HEK293 (cell line): ENCODE data around the gene MCM7.

Experiments
- CTCF ChIA-PET: fragments of 350-600 bp; formaldehyde crosslinking; extraction: SDS; loops from one replicate; lab custom pipeline; 2021; ENCODE audit warnings: antibody characterized with exemption; lab: Yijun Ruan, JAX
- POLR2A ChIA-PET: fragments of 300-600 bp; formaldehyde crosslinking; extraction: SDS; loops from one replicate; lab custom pipeline; 2020; ENCODE audit warnings: antibody characterized with exemption, inconsistent platforms; lab: Yijun Ruan, JAX
- H3K27ac ChIP-seq: fragments of 200-500 bp; sonication (Bioruptor generic); 2 replicates; pipeline ENCODE4 v1.5.1; 2014; ENCODE audit warnings: low read depth, low read length, control low read depth, inconsistent platforms; ENCODE audit errors: extremely low read depth
- H3K36me3 ChIP-seq, 2 experiments: fragments of 200-500 bp in 1 of 2; sonication (Bioruptor generic) in 1 of 2; 1 replicate in 1 of 2; 2 replicates in 1 of 2; pipeline ENCODE4 v1.5.1; 2014 to 2017; ENCODE audit warnings: inconsistent platforms in 2 of 2, low read length in 2 of 2; ENCODE audit not compliant: control insufficient read depth in 2 of 2, insufficient read depth in 1 of 2
- H3K4me1 ChIP-seq: fragments of 200-500 bp; sonication (Bioruptor generic); 2 replicates; pipeline ENCODE4 v1.5.1; 2014; ENCODE audit warnings: mild to moderate bottlenecking, low read length, inconsistent platforms; ENCODE audit not compliant: control insufficient read depth, insufficient read depth
- H3K4me3 ChIP-seq: 2 replicates; pipeline ENCODE4 v1.5.1; 2011; ENCODE audit warnings: low read depth, mild to moderate bottlenecking, control low read depth, low read length, moderate library complexity
- H3K9me3 ChIP-seq: fragments of 200-500 bp; sonication (Bioruptor generic); 2 replicates; pipeline ENCODE4 v1.5.1; 2014; ENCODE audit warnings: low read depth, low read length, inconsistent platforms; ENCODE audit not compliant: control insufficient read depth, insufficient read depth
- KLF10 ChIP-seq: fragments of 450-650 bp; IDR thresholded peaks from 2 replicates; pipeline ENCODE4 v1.5.1; 2018; ENCODE audit warnings: missing biosample characterization, mild to moderate bottlenecking, missing genetic modification characterization
- OSR2 ChIP-seq: fragments of 450-650 bp; formaldehyde crosslinking; IDR thresholded peaks from 2 replicates; pipeline ENCODE4 v1.5.1; 2016; ENCODE audit warnings: missing biosample characterization, missing genetic modification characterization
- REPIN1 ChIP-seq: fragments of 450-650 bp; formaldehyde crosslinking; IDR thresholded peaks from 2 replicates; pipeline ENCODE4 v1.5.1; 2017; ENCODE audit warnings: missing biosample characterization, missing genetic modification characterization, low read depth
- SP3 ChIP-seq: fragments of 450-650 bp; formaldehyde crosslinking; IDR thresholded peaks from 2 replicates; pipeline ENCODE4 v1.5.1; 2016; ENCODE audit warnings: missing biosample characterization, missing genetic modification characterization
- YY2 ChIP-seq: fragments of 450-650 bp; formaldehyde crosslinking; IDR thresholded peaks from 2 replicates; pipeline ENCODE4 v1.5.1; 2016; ENCODE audit warnings: missing biosample characterization, missing genetic modification characterization
- ZBTB48 ChIP-seq: fragments of 450-650 bp; formaldehyde crosslinking; IDR thresholded peaks from 2 replicates; pipeline ENCODE4 v1.5.1; 2016; ENCODE audit warnings: missing biosample characterization, missing genetic modification characterization
- ZNF24 ChIP-seq: fragments of 450-650 bp; formaldehyde crosslinking; IDR thresholded peaks from 2 replicates; pipeline ENCODE4 v1.5.1; 2016; ENCODE audit warnings: missing biosample characterization, missing genetic modification characterization
- ZNF302 ChIP-seq: fragments of 450-650 bp; formaldehyde crosslinking; IDR thresholded peaks from 2 replicates; pipeline ENCODE4 v1.5.1; 2016; ENCODE audit warnings: missing biosample characterization, missing genetic modification characterization, low read depth
- ZNF560 ChIP-seq: fragments of 450-650 bp; formaldehyde crosslinking; IDR thresholded peaks from 2 replicates; pipeline ENCODE4 v1.5.1; 2017; ENCODE audit warnings: missing biosample characterization, missing genetic modification characterization, borderline replicate concordance
- TF ChIP-seq, protein P1 (sequence below): fragments of 450-650 bp; formaldehyde crosslinking; IDR thresholded peaks from 2 replicates; pipeline ENCODE4 v1.5.1; 2017; ENCODE audit warnings: missing biosample characterization, mild to moderate bottlenecking, missing genetic modification characterization, moderate library complexity
- TF ChIP-seq, protein P2 (sequence below): fragments of 450-650 bp; formaldehyde crosslinking; conservative IDR thresholded peaks from 2 replicates; pipeline ENCODE4 v1.5.1; 2016; ENCODE audit warnings: low read depth, missing biosample characterization, missing genetic modification characterization
- TF ChIP-seq, protein P3 (sequence below): fragments of 450-650 bp; formaldehyde crosslinking; IDR thresholded peaks from 2 replicates; pipeline ENCODE4 v1.5.1; 2017; ENCODE audit warnings: missing biosample characterization, missing genetic modification characterization
- TF ChIP-seq, protein P4 (sequence below): fragments of 450-650 bp; formaldehyde crosslinking; optimal IDR thresholded peaks from 2 replicates; pipeline ENCODE3; 2016; ENCODE audit warnings: missing biosample characterization, mild to moderate bottlenecking, missing genetic modification characterization
- TF ChIP-seq, protein P5 (sequence below): IDR thresholded peaks from 2 replicates; pipeline ENCODE4 v1.6.1; 2011; ENCODE audit warnings: mild to moderate bottlenecking, low read depth, low read length, borderline replicate concordance
- TF ChIP-seq, protein P6 (sequence below): fragments of 450-650 bp; formaldehyde crosslinking; IDR thresholded peaks from 2 replicates; pipeline ENCODE4 v1.5.1; 2016; ENCODE audit warnings: missing biosample characterization, missing genetic modification characterization, borderline replicate concordance
- TF ChIP-seq, protein P7 (sequence below): fragments of 450-650 bp; IDR thresholded peaks from 2 replicates; pipeline ENCODE4 v1.5.1; 2018; ENCODE audit warnings: missing biosample characterization, mild to moderate bottlenecking, missing genetic modification characterization

The MCM7 gene

DNA sequence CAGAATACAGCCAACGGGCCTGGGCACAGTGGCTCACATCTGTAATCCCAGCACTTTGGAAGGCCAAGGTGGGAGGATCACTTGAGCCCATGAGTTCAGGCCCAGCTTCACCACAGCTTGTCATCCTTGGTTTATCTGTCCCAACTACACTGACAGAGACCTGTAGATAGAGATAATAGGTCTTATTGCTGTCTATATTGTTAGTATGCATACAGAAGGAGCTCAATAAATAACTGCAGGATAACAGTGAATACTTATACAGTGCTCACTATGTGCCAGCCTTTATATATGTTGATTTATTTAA is 19.5 kb upstream of the MCM7 start (continued):
- TF ChIP-seq, protein P1, sequence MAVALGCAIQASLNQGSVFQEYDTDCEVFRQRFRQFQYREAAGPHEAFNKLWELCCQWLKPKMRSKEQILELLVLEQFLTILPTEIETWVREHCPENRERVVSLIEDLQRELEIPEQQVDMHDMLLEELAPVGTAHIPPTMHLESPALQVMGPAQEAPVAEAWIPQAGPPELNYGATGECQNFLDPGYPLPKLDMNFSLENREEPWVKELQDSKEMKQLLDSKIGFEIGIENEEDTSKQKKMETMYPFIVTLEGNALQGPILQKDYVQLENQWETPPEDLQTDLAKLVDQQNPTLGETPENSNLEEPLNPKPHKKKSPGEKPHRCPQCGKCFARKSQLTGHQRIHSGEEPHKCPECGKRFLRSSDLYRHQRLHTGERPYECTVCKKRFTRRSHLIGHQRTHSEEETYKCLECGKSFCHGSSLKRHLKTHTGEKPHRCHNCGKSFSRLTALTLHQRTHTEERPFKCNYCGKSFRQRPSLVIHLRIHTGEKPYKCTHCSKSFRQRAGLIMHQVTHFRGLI (tag by site-specific recombination), result no peak

DNA sequence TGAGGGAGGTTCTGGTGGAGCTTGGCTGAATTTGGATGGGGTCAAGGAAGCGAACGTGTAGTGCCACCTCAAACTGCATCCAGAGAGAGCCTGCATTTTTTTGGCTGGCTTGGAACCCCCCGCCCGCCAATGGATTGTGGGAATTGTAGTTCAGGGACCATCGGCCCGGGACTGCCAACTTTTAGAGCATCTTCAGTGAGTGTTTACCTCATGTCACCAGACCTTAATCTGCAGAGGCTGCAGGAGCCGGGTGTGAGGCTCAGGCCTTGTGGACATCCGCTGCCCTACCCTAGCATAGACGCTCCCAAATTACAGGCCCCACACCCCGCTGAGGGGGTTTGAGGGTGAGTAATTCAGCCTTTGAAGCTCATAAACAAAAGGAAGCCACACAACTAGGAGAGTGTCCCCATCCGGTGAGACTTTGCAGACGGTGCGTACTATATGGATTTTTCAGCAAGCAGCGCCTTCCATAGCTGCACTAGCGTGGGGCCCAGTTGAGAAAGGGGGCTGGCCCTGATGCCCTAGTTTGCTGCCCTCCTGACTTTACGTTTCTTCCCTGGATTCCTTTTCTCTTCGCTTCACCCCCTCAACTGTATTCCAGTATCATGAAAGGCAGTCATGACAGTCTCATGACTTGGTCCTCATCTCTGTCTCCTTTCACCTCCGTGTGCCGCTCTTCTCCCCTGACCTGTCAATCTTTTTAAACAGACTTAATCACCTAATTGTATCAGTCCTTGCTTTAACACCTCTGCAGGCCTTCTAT is 19.0 kb upstream of the MCM7 start:
- POLR2A ChIA-PET, result interaction anchor here (0.7 to 8.4 kb wide), 3 partner anchors 11 to 29 kb away, joined by 3 to 81 read pairs (median 3); partner anchors contain the start of genes AP4M1, LAMTOR4 and MCM7
- no peaks in the 10 kb centered on the region for H3K9me3 ChIP-seq
- peaks cover 3% of the 10 kb centered on the region; the same call in 1 of the 2 replicates for H3K4me1 ChIP-seq
- peak overlapping the region; percentile 90 for H3K4me3 ChIP-seq
- peak overlapping the region; percentile 87 for H3K27ac ChIP-seq
- CTCF ChIA-PET, result interaction anchor here (0.7 to 1.1 kb wide), 2 partner anchors 11 to 18 kb away, joined by 3 to 4 read pairs; no protein-coding TSS in a partner anchor
- H3K36me3 ChIP-seq, result peaks cover 0 to 13% of the 10 kb centered on the region in 2 experiments; a peak in 2 of 3 replicates
- TF ChIP-seq, protein P2, sequence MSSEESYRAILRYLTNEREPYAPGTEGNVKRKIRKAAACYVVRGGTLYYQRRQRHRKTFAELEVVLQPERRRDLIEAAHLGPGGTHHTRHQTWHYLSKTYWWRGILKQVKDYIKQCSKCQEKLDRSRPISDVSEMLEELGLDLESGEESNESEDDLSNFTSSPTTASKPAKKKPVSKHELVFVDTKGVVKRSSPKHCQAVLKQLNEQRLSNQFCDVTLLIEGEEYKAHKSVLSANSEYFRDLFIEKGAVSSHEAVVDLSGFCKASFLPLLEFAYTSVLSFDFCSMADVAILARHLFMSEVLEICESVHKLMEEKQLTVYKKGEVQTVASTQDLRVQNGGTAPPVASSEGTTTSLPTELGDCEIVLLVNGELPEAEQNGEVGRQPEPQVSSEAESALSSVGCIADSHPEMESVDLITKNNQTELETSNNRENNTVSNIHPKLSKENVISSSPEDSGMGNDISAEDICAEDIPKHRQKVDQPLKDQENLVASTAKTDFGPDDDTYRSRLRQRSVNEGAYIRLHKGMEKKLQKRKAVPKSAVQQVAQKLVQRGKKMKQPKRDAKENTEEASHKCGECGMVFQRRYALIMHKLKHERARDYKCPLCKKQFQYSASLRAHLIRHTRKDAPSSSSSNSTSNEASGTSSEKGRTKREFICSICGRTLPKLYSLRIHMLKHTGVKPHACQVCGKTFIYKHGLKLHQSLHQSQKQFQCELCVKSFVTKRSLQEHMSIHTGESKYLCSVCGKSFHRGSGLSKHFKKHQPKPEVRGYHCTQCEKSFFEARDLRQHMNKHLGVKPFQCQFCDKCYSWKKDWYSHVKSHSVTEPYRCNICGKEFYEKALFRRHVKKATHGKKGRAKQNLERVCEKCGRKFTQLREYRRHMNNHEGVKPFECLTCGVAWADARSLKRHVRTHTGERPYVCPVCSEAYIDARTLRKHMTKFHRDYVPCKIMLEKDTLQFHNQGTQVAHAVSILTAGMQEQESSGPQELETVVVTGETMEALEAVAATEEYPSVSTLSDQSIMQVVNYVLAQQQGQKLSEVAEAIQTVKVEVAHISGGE (tag by site-specific recombination), result peak; percentile 65
- TF ChIP-seq, protein P3, sequence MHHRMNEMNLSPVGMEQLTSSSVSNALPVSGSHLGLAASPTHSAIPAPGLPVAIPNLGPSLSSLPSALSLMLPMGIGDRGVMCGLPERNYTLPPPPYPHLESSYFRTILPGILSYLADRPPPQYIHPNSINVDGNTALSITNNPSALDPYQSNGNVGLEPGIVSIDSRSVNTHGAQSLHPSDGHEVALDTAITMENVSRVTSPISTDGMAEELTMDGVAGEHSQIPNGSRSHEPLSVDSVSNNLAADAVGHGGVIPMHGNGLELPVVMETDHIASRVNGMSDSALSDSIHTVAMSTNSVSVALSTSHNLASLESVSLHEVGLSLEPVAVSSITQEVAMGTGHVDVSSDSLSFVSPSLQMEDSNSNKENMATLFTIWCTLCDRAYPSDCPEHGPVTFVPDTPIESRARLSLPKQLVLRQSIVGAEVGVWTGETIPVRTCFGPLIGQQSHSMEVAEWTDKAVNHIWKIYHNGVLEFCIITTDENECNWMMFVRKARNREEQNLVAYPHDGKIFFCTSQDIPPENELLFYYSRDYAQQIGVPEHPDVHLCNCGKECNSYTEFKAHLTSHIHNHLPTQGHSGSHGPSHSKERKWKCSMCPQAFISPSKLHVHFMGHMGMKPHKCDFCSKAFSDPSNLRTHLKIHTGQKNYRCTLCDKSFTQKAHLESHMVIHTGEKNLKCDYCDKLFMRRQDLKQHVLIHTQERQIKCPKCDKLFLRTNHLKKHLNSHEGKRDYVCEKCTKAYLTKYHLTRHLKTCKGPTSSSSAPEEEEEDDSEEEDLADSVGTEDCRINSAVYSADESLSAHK (tag by site-specific recombination), result no peak
- peak; percentile 75 for TF ChIP-seq KLF10
- TF ChIP-seq, protein P4, sequence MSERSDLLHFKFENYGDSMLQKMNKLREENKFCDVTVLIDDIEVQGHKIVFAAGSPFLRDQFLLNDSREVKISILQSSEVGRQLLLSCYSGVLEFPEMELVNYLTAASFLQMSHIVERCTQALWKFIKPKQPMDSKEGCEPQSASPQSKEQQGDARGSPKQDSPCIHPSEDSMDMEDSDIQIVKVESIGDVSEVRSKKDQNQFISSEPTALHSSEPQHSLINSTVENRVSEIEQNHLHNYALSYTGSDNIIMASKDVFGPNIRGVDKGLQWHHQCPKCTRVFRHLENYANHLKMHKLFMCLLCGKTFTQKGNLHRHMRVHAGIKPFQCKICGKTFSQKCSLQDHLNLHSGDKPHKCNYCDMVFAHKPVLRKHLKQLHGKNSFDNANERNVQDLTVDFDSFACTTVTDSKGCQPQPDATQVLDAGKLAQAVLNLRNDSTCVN, result no peak
- TF ChIP-seq, protein P5, sequence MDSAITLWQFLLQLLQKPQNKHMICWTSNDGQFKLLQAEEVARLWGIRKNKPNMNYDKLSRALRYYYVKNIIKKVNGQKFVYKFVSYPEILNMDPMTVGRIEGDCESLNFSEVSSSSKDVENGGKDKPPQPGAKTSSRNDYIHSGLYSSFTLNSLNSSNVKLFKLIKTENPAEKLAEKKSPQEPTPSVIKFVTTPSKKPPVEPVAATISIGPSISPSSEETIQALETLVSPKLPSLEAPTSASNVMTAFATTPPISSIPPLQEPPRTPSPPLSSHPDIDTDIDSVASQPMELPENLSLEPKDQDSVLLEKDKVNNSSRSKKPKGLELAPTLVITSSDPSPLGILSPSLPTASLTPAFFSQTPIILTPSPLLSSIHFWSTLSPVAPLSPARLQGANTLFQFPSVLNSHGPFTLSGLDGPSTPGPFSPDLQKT, result no peak
- TF ChIP-seq, protein P6, sequence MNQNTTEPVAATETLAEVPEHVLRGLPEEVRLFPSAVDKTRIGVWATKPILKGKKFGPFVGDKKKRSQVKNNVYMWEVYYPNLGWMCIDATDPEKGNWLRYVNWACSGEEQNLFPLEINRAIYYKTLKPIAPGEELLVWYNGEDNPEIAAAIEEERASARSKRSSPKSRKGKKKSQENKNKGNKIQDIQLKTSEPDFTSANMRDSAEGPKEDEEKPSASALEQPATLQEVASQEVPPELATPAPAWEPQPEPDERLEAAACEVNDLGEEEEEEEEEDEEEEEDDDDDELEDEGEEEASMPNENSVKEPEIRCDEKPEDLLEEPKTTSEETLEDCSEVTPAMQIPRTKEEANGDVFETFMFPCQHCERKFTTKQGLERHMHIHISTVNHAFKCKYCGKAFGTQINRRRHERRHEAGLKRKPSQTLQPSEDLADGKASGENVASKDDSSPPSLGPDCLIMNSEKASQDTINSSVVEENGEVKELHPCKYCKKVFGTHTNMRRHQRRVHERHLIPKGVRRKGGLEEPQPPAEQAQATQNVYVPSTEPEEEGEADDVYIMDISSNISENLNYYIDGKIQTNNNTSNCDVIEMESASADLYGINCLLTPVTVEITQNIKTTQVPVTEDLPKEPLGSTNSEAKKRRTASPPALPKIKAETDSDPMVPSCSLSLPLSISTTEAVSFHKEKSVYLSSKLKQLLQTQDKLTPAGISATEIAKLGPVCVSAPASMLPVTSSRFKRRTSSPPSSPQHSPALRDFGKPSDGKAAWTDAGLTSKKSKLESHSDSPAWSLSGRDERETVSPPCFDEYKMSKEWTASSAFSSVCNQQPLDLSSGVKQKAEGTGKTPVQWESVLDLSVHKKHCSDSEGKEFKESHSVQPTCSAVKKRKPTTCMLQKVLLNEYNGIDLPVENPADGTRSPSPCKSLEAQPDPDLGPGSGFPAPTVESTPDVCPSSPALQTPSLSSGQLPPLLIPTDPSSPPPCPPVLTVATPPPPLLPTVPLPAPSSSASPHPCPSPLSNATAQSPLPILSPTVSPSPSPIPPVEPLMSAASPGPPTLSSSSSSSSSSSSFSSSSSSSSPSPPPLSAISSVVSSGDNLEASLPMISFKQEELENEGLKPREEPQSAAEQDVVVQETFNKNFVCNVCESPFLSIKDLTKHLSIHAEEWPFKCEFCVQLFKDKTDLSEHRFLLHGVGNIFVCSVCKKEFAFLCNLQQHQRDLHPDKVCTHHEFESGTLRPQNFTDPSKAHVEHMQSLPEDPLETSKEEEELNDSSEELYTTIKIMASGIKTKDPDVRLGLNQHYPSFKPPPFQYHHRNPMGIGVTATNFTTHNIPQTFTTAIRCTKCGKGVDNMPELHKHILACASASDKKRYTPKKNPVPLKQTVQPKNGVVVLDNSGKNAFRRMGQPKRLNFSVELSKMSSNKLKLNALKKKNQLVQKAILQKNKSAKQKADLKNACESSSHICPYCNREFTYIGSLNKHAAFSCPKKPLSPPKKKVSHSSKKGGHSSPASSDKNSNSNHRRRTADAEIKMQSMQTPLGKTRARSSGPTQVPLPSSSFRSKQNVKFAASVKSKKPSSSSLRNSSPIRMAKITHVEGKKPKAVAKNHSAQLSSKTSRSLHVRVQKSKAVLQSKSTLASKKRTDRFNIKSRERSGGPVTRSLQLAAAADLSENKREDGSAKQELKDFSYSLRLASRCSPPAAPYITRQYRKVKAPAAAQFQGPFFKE (tag by site-specific recombination), result no peak
- peak; percentile 46; the same call in 1 of the 2 replicates for TF ChIP-seq ZBTB48
- TF ChIP-seq ZNF560 (tag by site-specific recombination), result no peak
- no peak; the same call in 1 of the 2 replicates for TF ChIP-seq OSR2
- TF ChIP-seq SP3, result no peak; the same call in 1 of the 2 replicates
- TF ChIP-seq, protein P7, sequence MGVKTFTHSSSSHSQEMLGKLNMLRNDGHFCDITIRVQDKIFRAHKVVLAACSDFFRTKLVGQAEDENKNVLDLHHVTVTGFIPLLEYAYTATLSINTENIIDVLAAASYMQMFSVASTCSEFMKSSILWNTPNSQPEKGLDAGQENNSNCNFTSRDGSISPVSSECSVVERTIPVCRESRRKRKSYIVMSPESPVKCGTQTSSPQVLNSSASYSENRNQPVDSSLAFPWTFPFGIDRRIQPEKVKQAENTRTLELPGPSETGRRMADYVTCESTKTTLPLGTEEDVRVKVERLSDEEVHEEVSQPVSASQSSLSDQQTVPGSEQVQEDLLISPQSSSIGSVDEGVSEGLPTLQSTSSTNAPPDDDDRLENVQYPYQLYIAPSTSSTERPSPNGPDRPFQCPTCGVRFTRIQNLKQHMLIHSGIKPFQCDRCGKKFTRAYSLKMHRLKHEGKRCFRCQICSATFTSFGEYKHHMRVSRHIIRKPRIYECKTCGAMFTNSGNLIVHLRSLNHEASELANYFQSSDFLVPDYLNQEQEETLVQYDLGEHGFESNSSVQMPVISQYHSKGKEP, result 0 out of 2 replicates have a peak, but pooled peaks have one; percentile 46
- no peak for TF ChIP-seq ZNF302 (tag by site-specific recombination)
- TF ChIP-seq REPIN1 (tag by site-specific recombination), result no peak
- TF ChIP-seq ZNF24 (tag by site-specific recombination), result 0 out of 2 replicates have a peak, but pooled peaks have one; percentile 14
- TF ChIP-seq YY2 (tag by site-specific recombination), result 0 out of 2 replicates have a peak, but pooled peaks have one; percentile 27
